ENCODE data around the gene NR3C1.

NR3C1 gene

GRCh38 chr5:143433670-143434069 lies 30.2 kb upstream of the NR3C1 start:
- DNase-seq (ENCODE audit: extremely low read depth, low read depth), result no peak
- no peak for TF ChIP-seq CTCF (IDR thresholded peaks at IDR 0.05; ENCODE audit: low read depth, low read length)

GRCh38 chr5:143432658-143433239 lies 29.3 kb upstream of the NR3C1 start:
- DNase-seq (ENCODE audit: extremely low read depth, low read depth), result no peak
- no peak for TF ChIP-seq CTCF (IDR thresholded peaks at IDR 0.05; ENCODE audit: low read depth, low read length)

- no peak for TF ChIP-seq CTCF (IDR thresholded peaks at IDR 0.05; ENCODE audit: low read depth, low read length)
- no peak for DNase-seq (ENCODE audit: extremely low read depth, low read depth)
These were observed 28.3 kb upstream of the NR3C1 start for GRCh38 chr5:143431789-143432188.

- TF ChIP-seq CTCF (IDR thresholded peaks at IDR 0.05; ENCODE audit: low read depth, low read length), result no peak
- DNase-seq (ENCODE audit: extremely low read depth, low read depth), result no peak
These were observed 25.4 kb upstream of the NR3C1 start for GRCh38 chr5:143428738-143429420.

GRCh38 chr5:143428155-143428554 lies 24.7 kb upstream of the NR3C1 start:
- no peak for TF ChIP-seq CTCF (IDR thresholded peaks at IDR 0.05; ENCODE audit: low read depth, low read length)
- no peak for DNase-seq (ENCODE audit: extremely low read depth, low read depth)

- DNase-seq (ENCODE audit: extremely low read depth, low read depth), result no peak
- TF ChIP-seq CTCF (IDR thresholded peaks at IDR 0.05; ENCODE audit: low read depth, low read length), result no peak
These were observed 23.7 kb upstream of the NR3C1 start for GRCh38 chr5:143427122-143427735.

GRCh38 chr5:143426437-143426991 lies 23.0 kb upstream of the NR3C1 start:
- TF ChIP-seq CTCF (IDR thresholded peaks at IDR 0.05; ENCODE audit: low read depth, low read length), result no peak
- no peak for DNase-seq (ENCODE audit: extremely low read depth, low read depth)

Measured in AG09319 (cell line).